ENCODE results near the gene JADE2. TPM values are rescaled to one million over a fixed set of nuclear protein-coding genes. Genes with fewer than 3 reads are reported as not detected.

JADE2 gene
- total and polyA plus RNA-seq, 2 donors (not counting 3 experiments of a cell fraction or from before 2014, with no cell fraction given) = 11.6 to 31.1 TPM

DNA sequence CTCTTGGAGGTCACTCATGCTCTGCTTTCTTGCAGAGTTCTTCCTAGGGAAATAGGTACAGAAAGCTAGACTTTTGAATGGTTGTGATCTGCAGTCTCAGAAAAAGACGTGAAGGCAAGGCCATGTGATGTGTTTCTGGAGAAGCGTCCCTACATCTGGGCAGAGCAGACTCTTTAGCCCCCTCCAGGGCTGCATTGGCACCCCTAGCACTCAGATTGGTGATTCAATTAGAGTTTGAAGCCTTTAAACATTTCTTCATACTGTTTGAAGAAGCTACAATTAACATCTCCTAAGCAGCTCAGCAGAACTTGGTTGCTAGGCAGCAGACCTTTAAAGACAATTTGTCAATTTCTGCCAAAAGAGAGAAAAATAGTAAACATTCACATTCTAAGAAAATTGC, 21.6 kb downstream of the JADE2 start:
- no peaks in the 10 kb centered on the region for H3K27me3 ChIP-seq (ENCODE audit: control insufficient read depth in 2 of 2, insufficient read depth in 2 of 2, low read length in 2 of 2)
- FAIRE-seq (no peak), DNase-seq (ENCODE audit: low read depth, low spot score) (no peak)
- H3K79me2 ChIP-seq (ENCODE audit: control insufficient read depth, insufficient read depth, low read length) = no peaks in the 10 kb centered on the region
- peaks cover 0 to 4% of the 10 kb centered on the region in 2 experiments for H3K36me3 ChIP-seq (ENCODE audit: control insufficient read depth in 2 of 2, extremely low read depth in 1 of 2, insufficient read depth in 2 of 2, low read length in 2 of 2)
- no peak overlapping the region for H3K4me3 ChIP-seq (replicated peaks in 1 of 3; ENCODE audit: insufficient read depth in 1 of 3, low read depth in 1 of 3, low read length in 3 of 3)
- no peaks in the 10 kb centered on the region for H3K9me3 ChIP-seq (replicated peaks; ENCODE audit: control insufficient read depth, insufficient read depth, low read length)
- no peak overlapping the region for H2AFZ ChIP-seq (ENCODE audit: low read depth, low read length)
- H4K20me1 ChIP-seq (replicated peaks; ENCODE audit: control insufficient read depth, extremely low read depth, insufficient read depth, low read length) = no peaks in the 10 kb centered on the region
- no TSS peak for BruUV-seq (replicated peaks)
- no peak overlapping the region for H3K27ac ChIP-seq (ENCODE audit: insufficient read depth, low read depth, low read length)
- no peaks in the 10 kb centered on the region for H3K9me1 ChIP-seq (replicated peaks; ENCODE audit: control insufficient read depth, extremely low read depth, insufficient read depth, low read length)
- intact Hi-C loops (cut with micrococcal nuclease) (no loop called here), dilution Hi-C loops (cut with MboI; ENCODE audit: extremely low pct_ligation_motif_present, low sequenced_read_pairs) (no loop called here)
- H3K4me2 ChIP-seq (ENCODE audit: insufficient read depth, low read length) = no peak overlapping the region
- H3K9ac ChIP-seq (replicated peaks; ENCODE audit: extremely low read depth, insufficient read depth, low read length) = no peak overlapping the region
- peaks cover 31% of the 10 kb centered on the region for H3K4me1 ChIP-seq (ENCODE audit: control insufficient read depth, extremely low read depth, insufficient read depth, low read length)
- ChIA-PET CTCF (interaction anchor here (0.7 to 2.9 kb wide), 12 partner anchors 9 to 138 kb away, joined by 3 to 24 read pairs (median 4); partner anchors contain the start of genes CDKN2AIPNL and JADE2), POLR2A (no interaction called here)
- TF ChIP-seq GATA2 (IDR thresholded peaks at IDR 0.05; ENCODE audit: insufficient read depth, insufficient read length, low read depth, low read length) (no peak), FOS (IDR thresholded peaks at IDR 0.05; ENCODE audit: borderline replicate concordance, insufficient read depth, low read length) (no peak), MYC (IDR thresholded peaks at IDR 0.05; ENCODE audit: low read depth, low read length) (no peak), JUN (IDR thresholded peaks at IDR 0.05; ENCODE audit: borderline replicate concordance, insufficient read depth, insufficient read length, low read depth) (no peak), POLR2AphosphoS5 (IDR thresholded peaks at IDR 0.05; ENCODE audit: insufficient read depth, low read depth, low read length) (no peak), POLR2A (IDR thresholded peaks at IDR 0.05; ENCODE audit: low read depth, low read length) (no peak), EZH2 (IDR thresholded peaks at IDR 0.05; ENCODE audit: borderline replicate concordance, low read depth, low read length, severe bottlenecking) (no peak)
- TF ChIP-seq, protein P1, sequence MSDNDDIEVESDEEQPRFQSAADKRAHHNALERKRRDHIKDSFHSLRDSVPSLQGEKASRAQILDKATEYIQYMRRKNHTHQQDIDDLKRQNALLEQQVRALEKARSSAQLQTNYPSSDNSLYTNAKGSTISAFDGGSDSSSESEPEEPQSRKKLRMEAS (IDR thresholded peaks at IDR 0.05; ENCODE audit: insufficient read depth, insufficient read length) = no peak
- TF ChIP-seq, protein P2, sequence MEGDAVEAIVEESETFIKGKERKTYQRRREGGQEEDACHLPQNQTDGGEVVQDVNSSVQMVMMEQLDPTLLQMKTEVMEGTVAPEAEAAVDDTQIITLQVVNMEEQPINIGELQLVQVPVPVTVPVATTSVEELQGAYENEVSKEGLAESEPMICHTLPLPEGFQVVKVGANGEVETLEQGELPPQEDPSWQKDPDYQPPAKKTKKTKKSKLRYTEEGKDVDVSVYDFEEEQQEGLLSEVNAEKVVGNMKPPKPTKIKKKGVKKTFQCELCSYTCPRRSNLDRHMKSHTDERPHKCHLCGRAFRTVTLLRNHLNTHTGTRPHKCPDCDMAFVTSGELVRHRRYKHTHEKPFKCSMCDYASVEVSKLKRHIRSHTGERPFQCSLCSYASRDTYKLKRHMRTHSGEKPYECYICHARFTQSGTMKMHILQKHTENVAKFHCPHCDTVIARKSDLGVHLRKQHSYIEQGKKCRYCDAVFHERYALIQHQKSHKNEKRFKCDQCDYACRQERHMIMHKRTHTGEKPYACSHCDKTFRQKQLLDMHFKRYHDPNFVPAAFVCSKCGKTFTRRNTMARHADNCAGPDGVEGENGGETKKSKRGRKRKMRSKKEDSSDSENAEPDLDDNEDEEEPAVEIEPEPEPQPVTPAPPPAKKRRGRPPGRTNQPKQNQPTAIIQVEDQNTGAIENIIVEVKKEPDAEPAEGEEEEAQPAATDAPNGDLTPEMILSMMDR (IDR thresholded peaks at IDR 0.05; ENCODE audit: extremely low read depth in 1 of 2, insufficient read depth in 1 of 2, low read depth in 1 of 2, low read length in 2 of 2) = no peak
